Ovary (tissue), 3 donors: ENCODE results near the gene MAZ.

Experiments
- EP300 ChIP-seq: sonication (generic); formaldehyde crosslinking; IDR thresholded peaks from one replicate; pipeline ENCODE4 v1.6.1; 2017; ENCODE audit warnings: antibody characterized with exemption
- POLR2A ChIP-seq: fragments of 450-650 bp; IDR thresholded peaks from one replicate; pipeline ENCODE4 v1.6.1; 2017; ENCODE audit warnings: antibody characterized with exemption, mild to moderate bottlenecking, moderate library complexity
- TF ChIP-seq, protein P1 (sequence below), 3 donors: fragments of 450-650 bp in 2 of 3; fragments of 200-600 bp in 1 of 3; IDR thresholded peaks; one replicate each; pipeline versions ENCODE4 v1.5.1 to v1.8.0; 2016 to 2022; ENCODE audit warnings: antibody characterized with exemption in 3 of 3, mild to moderate bottlenecking in 1 of 3
- donor health status: DM: no; HTN: no; CAD: no.

DNA sequence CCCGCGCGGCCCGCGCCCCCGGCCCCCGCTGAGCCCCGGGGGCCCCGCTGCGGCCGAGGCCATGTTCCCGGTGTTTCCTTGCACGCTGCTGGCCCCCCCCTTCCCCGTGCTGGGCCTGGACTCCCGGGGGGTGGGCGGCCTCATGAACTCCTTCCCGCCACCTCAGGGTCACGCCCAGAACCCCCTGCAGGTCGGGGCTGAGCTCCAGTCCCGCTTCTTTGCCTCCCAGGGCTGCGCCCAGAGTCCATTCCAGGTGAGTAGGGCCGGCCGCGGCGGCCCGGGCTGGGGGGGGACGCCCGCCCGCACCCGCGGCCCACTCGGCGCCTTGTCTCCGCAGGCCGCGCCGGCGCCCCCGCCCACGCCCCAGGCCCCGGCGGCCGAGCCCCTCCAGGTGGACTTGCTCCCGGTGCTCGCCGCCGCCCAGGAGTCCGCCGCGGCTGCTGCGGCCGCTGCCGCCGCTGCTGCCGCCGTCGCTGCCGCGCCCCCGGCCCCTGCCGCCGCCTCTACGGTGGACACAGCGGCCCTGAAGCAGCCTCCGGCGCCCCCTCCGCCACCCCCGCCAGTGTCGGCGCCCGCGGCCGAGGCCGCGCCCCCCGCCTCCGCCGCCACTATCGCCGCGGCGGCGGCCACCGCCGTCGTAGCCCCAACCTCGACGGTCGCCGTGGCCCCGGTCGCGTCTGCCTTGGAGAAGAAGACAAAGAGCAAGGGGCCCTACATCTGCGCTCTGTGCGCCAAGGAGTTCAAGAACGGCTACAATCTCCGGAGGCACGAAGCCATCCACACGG, 504 bp downstream of the MAZ start:
- TF ChIP-seq POLR2A (no peak), EP300 (no peak)
- TF ChIP-seq, protein P1, sequence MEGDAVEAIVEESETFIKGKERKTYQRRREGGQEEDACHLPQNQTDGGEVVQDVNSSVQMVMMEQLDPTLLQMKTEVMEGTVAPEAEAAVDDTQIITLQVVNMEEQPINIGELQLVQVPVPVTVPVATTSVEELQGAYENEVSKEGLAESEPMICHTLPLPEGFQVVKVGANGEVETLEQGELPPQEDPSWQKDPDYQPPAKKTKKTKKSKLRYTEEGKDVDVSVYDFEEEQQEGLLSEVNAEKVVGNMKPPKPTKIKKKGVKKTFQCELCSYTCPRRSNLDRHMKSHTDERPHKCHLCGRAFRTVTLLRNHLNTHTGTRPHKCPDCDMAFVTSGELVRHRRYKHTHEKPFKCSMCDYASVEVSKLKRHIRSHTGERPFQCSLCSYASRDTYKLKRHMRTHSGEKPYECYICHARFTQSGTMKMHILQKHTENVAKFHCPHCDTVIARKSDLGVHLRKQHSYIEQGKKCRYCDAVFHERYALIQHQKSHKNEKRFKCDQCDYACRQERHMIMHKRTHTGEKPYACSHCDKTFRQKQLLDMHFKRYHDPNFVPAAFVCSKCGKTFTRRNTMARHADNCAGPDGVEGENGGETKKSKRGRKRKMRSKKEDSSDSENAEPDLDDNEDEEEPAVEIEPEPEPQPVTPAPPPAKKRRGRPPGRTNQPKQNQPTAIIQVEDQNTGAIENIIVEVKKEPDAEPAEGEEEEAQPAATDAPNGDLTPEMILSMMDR (IDR thresholded peaks at IDR 0.05): no peak
